OCI-LY3 (cell line): ENCODE data around the gene KRTAP5-1.
A peak's percentile ranks its signal among the peaks of the same experiment; 100 is the strongest.

Experiments
- H2AFZ ChIP-seq: fragments of 200-600, 300-600 bp; shearing (Covaris generic); 2 replicates; pipeline ENCODE4 v1.6.0; 2014; ENCODE audit warnings: antibody characterized with exemption, low read depth, low read length
- H3K27ac ChIP-seq: fragments of 200-600, 300-600 bp; sonication (generic); 2 replicates; pipeline ENCODE4 v1.5.1; 2014; ENCODE audit warnings: mild to moderate bottlenecking, low read length, moderate library complexity, mixed read lengths
- H3K27me3 ChIP-seq: fragments of 200-600, 300-600 bp; sonication (generic); 2 replicates; pipeline ENCODE4 v1.6.1; 2014; ENCODE audit warnings: low read depth, low read length, mixed read lengths
- H3K36me3 ChIP-seq: fragments of 200-600, 300-600 bp; sonication (generic); replicated peaks from 2 replicates; pipeline ENCODE3; 2014; ENCODE audit warnings: low read depth, low read length, mixed read lengths
- H3K4me1 ChIP-seq: fragments of 300-600, 200-600 bp; sonication (generic); 2 replicates; pipeline ENCODE4 v1.6.1; 2014; ENCODE audit warnings: low read length, mixed read lengths
- H3K4me2 ChIP-seq: fragments of 200-600, 300-600 bp; sonication (generic); 2 replicates; pipeline ENCODE4 v1.6.1; 2014; ENCODE audit warnings: low read length, mixed read lengths
- H3K4me3 ChIP-seq: fragments of 300-600, 200-600 bp; sonication (generic); 2 replicates; pipeline ENCODE4 v1.5.1; 2014; ENCODE audit warnings: antibody characterized with exemption, mild to moderate bottlenecking, low read length, moderate library complexity
- H3K79me2 ChIP-seq: fragments of 300-600, 200-600 bp; shearing (Covaris generic); 2 replicates; pipeline ENCODE4 v1.6.1; 2014; ENCODE audit warnings: mild to moderate bottlenecking, low read length, mixed read lengths
- H3K9ac ChIP-seq: fragments of 300-600, 200-600 bp; shearing (Covaris generic); 2 replicates; pipeline ENCODE4 v1.6.0; 2014; ENCODE audit warnings: mild to moderate bottlenecking, low read length, moderate library complexity
- H3K9me3 ChIP-seq: fragments of 200-600, 300-600 bp; shearing (Covaris generic); 2 replicates; pipeline ENCODE4 v1.6.1; 2014; ENCODE audit warnings: low read length, mixed read lengths; ENCODE audit not compliant: insufficient read depth
- H4K20me1 ChIP-seq: fragments of 200-600, 300-600 bp; sonication (generic); 2 replicates; pipeline ENCODE4 v1.6.1; 2016; ENCODE audit warnings: low read length, mixed read lengths; ENCODE audit not compliant: insufficient read depth
- CTCF ChIP-seq: fragments of 200-600, 300-600 bp; sonication (generic); IDR thresholded peaks from 2 replicates; pipeline ENCODE4 v1.5.1; 2014; ENCODE audit warnings: antibody characterized with exemption, low read length, low read depth
- EZH2phosphoT487 ChIP-seq: fragments of 200-600 bp; shearing (Covaris generic); IDR thresholded peaks from 2 replicates; pipeline ENCODE4 v1.6.1; 2018; ENCODE audit warnings: antibody characterized with exemption, mixed run types, low read depth

Gene KRTAP5-1

DNA sequence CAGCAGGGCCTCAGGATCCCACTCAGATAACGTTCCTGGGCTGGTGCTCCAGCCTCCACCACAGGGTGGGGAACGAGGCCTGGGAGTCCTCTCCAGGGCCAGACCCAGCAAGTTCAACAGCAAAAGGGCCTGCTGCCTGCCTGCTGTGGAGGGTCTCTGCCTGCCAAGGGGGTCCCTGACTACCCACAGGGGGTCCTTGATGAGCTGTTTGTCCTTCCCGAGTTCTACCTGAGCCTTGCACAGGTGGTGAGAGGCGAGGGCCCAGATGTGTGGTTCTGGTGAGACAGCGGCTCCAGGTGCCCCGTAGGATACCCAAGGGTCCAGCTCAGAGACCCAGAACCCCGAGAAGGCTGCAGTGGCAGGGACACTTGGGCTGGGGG is 17.4 kb downstream of the KRTAP5-1 start:
- Histone ChIP-seq H3K9me3 (no peaks in the 10 kb centered on the region), H3K4me2 (no peak overlapping the region), H3K4me1 (peaks cover 6% of the 10 kb centered on the region; the same call in 1 of the 2 replicates), H3K79me2 (0 out of 2 replicates have a peak, but pooled peaks cover 5% of the 10 kb centered on the region), H3K36me3 (no peaks in the 10 kb centered on the region), H2AFZ (no peak overlapping the region), H3K9ac (no peak overlapping the region), H4K20me1 (peaks cover 25% of the 10 kb centered on the region), H3K27ac (no peak overlapping the region), H3K4me3 (no peak overlapping the region), H3K27me3 (peaks cover 1% of the 10 kb centered on the region; the same call in 1 of the 2 replicates)
- TF ChIP-seq EZH2phosphoT487 (no peak), CTCF (no peak)

DNA sequence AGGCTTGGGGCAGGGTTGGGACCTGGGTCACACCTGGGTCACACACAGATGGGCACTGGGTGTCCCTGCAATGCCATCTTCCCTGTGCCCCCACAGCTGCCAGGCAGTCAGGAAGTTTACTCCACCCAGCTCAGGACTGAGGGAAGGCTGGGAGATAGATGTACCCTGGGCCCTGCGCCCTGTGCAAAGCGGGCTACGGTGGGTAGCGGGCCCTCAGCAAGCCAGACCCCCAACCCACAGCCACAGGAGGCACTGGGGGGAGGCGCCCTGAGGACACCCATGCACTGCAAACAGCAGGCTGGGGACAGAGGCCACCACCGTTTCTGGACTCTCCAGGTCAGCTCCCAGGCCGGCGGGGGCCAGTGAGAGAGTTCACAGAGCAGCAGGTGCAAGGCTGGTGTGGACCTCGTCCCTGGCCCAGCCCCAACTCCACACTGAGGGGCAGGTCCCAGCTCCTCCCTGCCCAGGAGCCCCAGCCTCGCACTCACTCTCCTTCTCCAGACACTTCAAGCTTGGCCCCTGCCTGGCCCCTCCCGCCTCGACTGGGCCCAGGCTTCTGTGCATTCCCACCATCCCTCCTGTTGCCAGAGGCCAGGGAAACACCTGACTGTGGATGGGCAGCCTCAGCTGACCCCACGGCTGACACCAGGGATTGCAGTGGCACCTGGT is 17.9 kb downstream of the KRTAP5-1 start:
- Histone ChIP-seq H3K9me3 (no peaks in the 10 kb centered on the region), H3K9ac (no peak overlapping the region), H3K4me3 (no peak overlapping the region), H3K79me2 (0 out of 2 replicates have a peak, but pooled peaks cover 5% of the 10 kb centered on the region), H3K4me1 (peaks cover 6% of the 10 kb centered on the region; the same call in 1 of the 2 replicates), H2AFZ (no peak overlapping the region), H3K36me3 (no peaks in the 10 kb centered on the region), H3K27ac (no peak overlapping the region), H3K27me3 (no peaks in the 10 kb centered on the region), H4K20me1 (peaks cover 25% of the 10 kb centered on the region), H3K4me2 (no peak overlapping the region)
- no peak for TF ChIP-seq EZH2phosphoT487
- no peak; the same call in 1 of the 2 replicates for TF ChIP-seq CTCF

GRCh38 chr11:1566381-1567051 is 18.6 kb downstream of the KRTAP5-1 start:
- H3K9ac ChIP-seq = no peak overlapping the region

More at GRCh38 chr11:1566381-1567051, 18.6 kb downstream of the KRTAP5-1 start:
- H3K4me2 ChIP-seq = no peak overlapping the region
- H4K20me1 ChIP-seq = peaks cover 25% of the 10 kb centered on the region
- H3K36me3 ChIP-seq = no peaks in the 10 kb centered on the region
- H3K9me3 ChIP-seq = no peaks in the 10 kb centered on the region
- no peak overlapping the region for H3K27ac ChIP-seq
- H2AFZ ChIP-seq = no peak overlapping the region
- H3K79me2 ChIP-seq = 0 out of 2 replicates have a peak, but pooled peaks cover 5% of the 10 kb centered on the region
- TF ChIP-seq EZH2phosphoT487 = no peak
- peak; percentile 44 for TF ChIP-seq CTCF
- H3K4me1 ChIP-seq = peaks cover 6% of the 10 kb centered on the region; the same call in 1 of the 2 replicates
- H3K27me3 ChIP-seq = no peaks in the 10 kb centered on the region
- H3K4me3 ChIP-seq = no peak overlapping the region
